HG03103 (cell line): ENCODE measurements around the gene GABBR1.

Source experiments
- ATAC-seq: cut with Tn5 transposase; IDR thresholded peaks from one replicate; pipeline ENCODE4 v1.9.1; 2021; ENCODE audit warnings: low read depth; ENCODE audit not compliant: unreplicated experiment

The GABBR1 gene

DNA sequence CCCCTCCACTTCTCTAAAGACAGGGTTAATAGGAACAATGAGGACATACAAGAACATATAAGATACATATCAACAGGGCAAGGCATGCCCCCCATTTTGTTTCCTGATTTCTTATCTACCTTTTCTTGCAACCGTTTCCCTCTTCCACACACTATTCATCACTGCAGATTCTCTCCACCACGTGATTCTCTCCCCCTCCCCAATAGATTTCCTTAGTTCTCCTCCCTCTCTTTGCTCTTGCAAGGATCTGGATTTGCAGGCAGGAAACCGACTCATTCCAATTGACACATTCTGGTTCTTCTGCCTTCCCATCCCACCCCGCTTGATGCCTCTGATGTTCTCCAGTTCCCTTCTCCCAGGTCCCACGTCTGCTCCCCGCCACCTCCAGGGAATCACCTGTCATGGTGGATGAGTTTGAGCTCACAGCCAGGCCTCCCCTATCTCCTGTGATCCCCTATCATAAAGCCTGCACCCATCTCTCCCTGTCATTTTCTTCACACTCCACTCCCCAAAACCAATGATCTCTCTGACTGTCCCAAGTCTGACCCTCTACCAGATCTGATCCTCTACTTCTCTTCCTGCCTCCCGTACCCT lies 7.5 kb downstream of the GABBR1 start:
- ATAC-seq: no peak

DNA sequence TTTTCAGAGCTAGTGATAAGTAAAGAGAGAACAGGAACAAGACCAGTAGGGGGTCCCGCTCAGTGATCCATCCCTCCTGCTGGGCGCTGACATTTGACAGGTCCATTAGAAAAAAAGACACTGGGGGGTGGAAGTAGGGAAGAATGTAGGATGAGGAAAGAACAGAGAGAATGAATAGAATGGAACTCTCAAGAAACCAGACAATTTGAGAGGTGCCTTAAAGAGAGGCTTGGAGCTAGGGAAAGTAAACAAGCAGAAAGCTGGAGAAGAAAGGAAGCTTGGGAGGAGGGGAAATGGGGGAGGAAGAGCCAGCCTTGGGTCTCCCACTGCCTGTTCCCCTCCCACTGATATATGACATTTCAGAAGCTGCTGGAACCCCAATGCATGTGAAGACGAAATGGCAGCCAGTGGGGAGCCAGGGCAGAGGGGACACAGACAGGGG lies 8.4 kb downstream of the GABBR1 start:
- no peak for ATAC-seq

DNA sequence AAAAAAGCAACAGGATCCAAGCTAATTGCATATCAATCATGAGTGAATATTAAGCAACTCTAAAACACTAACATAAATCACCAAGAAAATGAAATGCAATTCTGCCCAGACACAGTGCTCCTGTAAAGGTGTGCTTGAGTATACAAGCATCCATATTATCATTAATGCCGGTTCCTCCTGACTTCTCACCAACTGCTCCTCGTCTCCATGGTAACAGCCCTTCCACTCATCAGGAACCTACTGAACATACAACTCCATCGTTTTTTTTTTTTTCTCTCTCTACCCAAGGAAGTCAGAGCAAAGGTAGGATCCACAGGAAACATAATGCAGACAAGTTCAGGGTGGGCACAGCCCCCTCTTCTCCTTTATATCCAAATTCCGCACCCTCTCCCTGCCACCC lies 12.4 kb downstream of the GABBR1 start:
- no peak for ATAC-seq

DNA sequence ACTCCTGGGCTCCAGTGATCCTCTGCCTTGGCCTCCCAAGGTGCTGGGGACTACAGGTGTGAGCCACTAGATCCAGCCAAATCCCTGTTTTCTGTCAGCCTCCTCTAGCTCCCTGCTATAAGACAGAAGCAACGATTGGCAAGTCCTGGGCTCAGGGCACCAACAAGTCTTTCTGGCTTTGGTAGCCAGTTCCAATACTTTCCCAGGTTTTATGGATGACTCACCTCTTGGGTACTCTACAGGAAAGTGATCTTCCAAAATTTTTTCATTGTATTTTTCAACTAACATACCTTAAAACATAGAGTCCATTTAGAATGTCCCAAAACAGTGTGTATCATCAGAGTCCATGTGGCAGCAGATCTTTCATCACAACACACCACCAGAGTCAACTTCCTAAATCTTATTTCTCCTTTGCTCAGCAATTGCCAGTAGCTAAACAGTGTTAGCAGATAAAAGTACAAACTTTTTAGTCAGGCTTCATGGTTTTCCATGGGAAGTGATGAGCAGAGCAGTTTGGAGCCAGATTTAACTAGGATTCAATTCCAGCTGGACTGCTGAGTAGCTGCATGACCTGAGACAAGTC lies 13.3 kb downstream of the GABBR1 start:
- ATAC-seq: no peak

DNA sequence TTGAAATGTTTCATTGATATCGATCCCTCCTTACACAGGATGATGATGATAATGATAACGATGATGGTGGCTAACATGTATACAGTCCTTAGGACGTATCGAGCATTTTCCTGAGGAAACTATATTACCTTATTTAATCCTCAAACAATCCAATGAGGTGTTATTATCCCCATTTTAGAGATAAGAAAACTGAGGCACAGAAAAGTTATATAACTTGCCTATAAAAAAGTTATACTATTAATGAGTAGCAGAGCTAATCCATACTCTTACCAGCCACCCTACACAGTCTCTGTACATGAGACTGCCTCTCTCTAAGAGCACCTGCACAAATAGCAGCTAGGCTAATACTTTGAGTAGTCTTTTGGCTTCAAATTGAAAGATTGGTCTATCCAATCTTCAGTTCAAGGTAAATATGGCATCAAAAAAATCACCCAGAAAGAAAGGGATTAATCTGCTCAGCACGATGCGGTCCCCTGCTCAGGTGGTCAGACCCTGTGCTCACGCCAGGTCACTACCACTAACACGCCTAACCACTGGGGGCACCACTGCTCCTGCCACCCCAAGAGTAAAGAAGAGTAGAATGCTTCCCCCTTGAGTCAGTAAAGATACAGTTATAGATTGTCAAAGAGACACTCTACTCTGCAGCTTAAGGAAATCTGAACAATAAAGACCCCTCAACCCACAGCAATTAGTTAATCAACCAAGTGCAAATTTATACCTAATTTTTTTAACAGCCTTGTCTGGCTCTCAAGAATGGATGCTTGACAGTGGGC lies 15.0 kb downstream of the GABBR1 start:
- ATAC-seq: no peak

DNA sequence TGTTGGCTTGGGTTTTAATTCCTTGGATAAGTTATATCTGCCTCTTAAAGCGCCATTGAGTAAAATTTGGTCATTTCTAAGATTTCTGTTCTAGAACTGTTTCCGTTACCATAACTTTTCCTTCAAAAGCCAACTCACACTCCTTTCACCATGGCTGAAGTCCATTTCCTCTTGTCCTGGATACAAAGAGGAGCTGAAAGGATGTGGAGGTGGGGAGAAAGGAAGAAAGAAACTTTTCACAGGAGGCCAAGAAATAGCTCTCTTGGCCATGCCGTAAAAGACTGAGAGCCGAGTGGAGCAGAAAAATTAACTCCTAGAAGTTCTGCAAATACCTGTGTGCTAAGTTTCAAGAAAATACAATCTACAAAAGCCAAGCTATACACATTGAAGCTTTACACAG lies 21.6 kb downstream of the GABBR1 start:
- ATAC-seq: no peak

DNA sequence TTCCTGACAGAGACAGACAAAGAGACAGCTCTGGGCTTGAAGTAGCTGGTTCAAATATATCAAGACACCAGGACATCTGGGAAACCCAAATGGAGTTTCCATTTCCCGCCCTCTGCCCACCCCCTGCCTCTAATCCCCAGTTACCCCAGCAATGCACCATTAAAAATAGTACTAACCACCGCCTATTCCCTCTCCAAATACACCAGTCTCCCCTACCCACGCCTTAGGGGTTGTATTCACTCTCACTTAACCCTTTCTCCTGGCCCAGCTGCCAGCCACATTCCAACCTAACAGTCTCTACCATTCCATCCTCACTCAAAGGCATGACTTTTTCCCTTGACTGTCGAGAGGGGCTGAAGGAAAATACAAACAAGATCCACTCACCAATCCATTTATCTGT lies 22.4 kb downstream of the GABBR1 start:
- ATAC-seq: no peak

DNA sequence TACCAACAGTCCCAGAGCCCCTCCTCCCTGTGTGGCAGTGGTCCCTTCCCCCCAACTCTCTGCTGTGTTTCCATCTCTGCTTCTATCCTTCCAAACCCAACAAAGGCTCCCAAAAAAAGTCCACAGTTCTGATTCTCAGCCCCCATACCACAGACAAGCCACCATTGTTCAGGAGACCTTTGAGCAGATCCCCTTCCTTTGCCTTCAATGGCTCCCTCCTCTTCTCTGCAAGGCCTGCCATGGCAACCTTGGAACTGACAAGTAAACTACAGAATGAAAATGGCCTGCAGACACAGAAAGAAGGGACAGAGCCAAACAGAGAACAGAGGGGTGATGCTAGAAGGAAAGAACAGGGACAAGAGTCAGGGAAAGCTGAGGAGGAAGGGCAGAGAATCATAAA lies 24.9 kb downstream of the GABBR1 start:
- ATAC-seq: no peak

DNA sequence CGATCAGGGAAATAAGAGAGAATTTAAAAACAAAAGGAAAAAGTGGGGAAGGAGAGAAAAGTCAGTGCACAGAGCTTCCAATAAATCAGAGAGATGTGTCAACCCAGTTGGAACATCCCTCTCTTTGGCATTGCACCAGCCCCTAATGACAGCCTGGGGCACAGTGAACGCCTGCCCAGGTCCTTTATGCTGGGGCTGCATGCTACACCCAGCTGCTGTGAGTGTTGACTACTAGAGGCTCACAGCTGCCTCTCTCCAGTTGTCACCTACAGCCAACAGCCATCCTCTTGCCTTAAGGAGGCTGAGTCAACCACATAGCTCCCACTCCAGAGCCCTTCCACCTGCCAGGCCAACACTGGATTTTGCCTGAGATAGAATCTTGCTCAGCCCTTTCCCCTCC lies 29.1 kb downstream of the GABBR1 start:
- no peak for ATAC-seq

DNA sequence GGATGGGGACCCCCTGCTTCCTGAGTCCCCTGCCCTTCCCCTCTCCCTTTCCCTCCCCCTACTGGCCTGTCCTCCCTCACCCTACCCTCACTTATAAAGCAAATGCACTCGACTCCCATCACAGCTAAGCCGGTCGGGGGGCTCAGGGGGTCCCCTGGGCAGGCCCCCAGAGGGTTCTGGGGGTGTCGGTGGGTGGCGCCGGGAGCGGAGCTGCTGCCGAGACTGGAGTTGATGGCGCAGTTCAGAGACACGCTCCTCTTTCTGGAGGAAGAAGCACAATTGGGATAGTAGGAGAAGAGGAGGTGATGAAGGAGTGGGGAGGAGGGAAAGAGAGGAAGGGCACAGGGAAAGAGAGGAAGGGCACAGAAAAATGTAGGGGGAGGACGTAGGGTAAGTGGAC lies 29.5 kb downstream of the GABBR1 start:
- ATAC-seq: no peak

DNA sequence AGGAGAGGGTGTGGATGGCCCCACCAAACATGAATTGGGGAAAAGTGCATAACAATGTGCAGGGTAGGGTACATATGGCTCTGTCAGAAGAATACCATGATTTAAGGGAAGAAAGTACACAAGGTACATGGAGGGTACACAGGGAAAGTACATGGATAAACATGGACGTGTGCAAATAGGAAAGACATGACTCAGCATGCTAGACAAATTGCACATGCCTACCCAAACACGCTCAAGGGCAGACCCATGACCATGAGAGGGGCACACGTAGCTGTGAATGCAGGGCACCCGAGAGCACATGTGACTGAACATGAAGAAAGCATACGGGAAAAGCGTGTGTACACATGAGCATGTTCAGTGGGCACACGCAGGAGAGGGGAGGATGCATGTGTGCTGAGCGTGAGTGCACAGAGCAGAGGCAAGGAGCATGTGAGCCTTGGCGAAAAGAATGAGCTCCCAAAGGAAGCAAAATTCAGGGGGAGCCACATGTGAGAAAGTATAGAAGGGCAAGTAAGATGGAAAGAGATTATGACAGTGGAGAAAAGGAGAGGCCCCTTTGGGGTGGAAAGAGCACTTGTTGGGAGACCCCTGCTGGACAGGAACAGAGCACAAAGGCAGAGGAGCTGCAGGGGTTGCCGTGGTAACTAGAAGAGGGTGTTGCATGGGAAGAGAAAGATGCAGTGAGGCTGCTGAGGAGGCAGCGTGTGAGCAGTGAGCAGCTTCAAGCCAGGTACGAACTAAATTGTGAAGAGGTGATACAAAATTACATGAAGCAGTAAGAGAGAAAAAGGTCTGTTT lies 30.2 kb downstream of the GABBR1 start:
- no peak for ATAC-seq

DNA sequence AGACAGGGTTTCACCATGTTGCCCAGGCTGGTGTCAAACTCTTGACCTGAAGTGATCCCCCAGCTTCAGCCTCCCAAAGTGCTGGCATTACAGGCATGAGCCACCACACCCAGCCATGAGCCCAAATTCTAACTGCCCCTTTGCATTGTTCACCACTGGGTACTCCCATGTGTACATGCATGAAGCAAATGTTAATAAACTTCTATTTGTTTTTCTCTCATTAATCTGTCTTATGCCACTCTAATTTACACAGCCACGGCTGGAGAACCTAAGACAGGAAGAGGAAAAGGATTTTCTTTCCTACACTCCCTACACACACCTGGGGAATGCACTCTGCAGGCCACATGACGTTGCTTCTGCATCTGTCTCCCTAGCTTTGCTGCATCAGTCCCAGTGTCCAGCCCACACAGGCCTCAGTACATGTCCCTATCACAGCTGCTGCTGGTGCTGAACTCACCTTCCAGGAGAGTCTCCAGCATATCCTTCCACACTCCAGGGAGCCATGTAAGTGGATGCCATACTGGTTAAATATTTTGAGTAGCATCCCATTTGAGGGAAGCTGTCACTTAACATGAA lies 34.7 kb downstream of the GABBR1 start:
- ATAC-seq: no peak

DNA sequence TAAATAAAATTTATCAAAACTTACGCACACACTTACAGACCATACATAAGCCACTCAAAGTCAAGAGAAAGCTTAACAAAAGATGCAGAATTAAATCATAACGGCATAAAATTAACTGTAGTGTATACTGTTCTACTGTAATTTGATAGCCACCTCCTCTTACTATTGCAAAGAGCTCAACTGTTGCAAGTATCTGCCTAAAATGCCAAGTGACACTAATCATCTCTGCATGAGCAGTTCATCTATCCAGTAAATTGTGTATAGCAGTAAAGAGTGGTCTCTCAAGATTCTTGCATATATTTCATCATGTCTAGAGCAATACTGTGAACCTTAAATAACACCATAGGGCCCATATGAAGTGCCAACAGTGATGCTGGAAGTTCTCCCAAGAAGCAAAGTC lies 35.8 kb downstream of the GABBR1 start:
- no peak for ATAC-seq

DNA sequence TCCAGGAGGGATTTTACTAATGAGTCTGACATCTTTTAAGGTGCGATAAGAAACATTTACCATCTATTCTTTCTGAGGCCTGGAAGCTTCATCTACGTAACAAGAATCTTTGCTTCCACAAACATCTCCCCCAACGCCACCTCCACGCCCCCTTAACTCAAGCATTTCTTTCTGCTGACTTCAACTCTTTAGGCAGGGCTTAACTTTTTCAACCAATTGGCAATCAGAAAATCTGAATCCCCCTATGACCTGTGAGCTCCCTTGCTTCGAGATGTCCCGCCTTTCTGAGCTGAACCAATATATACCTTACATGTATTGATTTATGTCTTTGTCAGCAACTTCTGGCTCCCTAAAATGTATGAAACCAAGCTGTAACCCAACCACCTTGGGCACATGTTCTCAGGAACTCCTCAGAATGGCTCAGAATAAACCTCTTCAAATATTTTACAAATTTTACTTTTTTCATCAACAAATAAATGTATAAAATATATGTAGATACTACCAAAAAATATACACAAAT lies 36.5 kb downstream of the GABBR1 start:
- ATAC-seq: no peak

DNA sequence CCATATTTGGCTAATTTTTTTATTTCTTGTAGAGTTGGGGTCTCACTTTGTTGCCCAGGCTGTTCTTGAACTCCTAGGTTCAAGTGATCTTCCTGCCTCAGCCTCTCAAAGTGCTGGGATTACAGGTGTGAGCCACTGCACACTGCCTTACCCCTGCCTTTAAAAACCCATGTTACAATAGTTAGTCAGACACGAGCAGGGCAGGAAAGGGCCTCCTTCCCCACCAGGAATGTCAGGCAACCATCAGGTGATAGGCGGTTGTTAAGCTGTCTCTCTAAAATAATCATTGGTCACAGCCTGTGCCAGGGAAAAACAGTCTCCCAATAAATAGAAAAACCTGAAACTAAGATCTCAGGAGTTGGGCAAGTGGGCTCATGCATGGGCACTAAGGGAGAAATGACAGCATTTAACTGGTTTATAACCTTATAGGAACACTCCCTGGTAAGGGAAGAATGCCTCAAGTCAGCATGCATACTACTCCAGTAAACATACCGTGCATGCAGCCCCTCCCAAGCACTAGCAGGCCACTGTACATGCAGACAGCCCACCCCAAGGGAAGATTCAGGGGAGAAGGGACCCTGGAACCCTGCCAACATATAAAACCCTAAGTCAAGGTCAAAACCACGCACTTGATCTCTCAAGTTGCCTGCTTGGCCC lies 39.7 kb downstream of the GABBR1 start:
- no peak for ATAC-seq

DNA sequence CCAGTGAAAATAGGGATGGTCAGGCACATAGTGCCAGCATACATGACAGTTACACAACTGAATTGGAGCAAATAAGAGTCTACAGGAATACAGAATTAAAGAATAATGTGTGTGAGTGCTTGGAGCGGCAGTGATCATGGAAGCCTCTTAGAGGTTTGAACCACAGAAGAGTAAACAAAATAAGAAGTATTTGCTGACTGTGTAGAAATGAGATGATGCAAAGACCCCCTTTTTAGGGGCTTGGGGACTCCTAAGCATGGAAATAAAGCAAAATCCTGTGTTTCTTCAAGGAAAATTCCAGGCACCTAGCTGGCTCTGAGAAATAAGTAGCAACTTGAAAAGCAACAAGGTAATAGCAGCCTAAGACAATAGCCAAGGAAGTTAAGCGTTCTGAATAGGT lies 41.3 kb downstream of the GABBR1 start:
- ATAC-seq: no peak

DNA sequence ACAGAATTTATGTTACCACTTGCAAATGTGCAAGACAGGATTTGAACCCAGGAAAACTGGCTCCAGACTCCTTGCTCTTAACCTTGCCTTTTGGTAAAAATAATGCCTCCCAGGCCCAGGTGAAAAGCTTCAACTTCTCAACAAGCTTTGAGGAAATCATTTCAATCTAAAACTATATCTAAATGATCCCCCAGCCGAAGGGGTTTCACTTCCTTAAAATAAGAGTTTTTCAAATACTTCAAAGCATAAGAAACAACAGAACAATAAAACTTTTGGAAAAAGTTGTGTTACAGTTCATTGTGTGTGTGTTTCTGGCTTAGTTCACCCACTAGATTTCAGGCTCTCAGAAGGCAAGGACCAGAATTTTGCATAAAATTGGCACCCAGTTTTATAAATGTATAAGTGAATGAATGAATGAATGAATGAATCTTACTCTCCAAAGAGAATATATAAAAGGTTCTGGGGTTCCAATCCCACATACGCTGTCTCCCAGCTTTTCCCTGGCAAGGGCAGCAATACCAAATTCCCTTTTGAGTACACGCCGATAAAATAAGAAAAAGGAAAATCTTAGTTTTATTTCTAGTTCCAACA lies 42.7 kb downstream of the GABBR1 start:
- no peak for ATAC-seq

DNA sequence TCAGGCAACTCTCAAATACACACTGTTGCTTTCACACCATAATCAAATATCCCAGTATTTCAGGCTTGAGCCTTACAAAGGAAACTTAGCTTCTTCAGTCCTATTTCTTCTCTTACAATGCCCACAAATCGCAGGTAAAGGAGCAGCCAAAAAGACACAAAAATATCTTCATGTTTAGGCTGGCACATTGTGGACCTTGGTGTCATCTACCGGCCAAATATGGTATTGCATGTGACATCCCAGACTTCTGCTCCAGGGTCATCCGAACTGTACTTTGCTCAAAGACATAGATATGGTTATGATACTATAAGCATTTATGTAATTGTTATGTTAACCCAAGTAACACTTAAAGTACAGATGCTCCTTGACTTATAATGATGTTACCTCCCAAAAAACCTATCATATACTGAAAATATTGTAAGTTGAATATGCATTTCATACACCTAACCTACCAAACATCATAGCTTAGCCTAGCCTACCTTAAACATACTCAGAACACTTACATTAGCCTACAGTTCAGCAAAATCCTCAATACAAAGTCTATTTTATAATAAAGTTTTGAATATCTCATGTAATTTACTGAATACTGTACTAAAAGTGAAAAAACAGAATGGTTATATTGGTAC lies 43.4 kb downstream of the GABBR1 start:
- no peak for ATAC-seq

DNA sequence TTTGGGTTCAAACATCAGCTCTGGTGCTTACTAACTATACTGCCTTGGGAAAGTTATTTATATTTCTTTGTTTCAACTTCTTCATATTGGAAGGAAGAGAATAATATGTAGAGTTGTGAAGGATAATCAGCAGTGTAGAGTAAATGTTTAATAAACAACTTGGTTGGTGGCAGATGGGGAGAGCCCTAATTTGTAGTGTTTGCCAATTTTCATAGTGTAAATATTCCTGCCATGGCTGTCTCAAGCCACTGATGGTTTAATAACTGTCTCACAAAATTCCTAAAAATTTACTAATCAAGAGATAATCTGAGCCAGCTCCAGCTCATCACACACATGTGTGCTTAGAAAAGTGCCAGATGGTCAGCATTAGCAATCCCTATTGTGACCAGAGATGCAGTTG lies 48.2 kb downstream of the GABBR1 start, which contains the start of gene OR2H2:
OR2H2 (plus strand) TSS at position 301 of the 400 bp plus-strand sequence. CDS start 2,824 bp downstream, outside the sequence.
- no peak for ATAC-seq
